ENCODE data around the gene TSNAXIP1. TPM values are rescaled to one million over a fixed set of nuclear protein-coding genes. Genes with fewer than 3 reads are reported as not detected.

The TSNAXIP1 gene
- total and polyA plus RNA-seq, 2 experiments from 2014 or later: 0.97 to 2.4 TPM

- peaks cover 2% of the 10 kb centered on the region; the same call in 1 of the 3 replicates for H3K4me1 Mint-ChIP-seq
Measured at GRCh38 chr16:67781565-67781921, 25.1 kb upstream of the TSNAXIP1 start.

More at GRCh38 chr16:67781565-67781921, 25.1 kb upstream of the TSNAXIP1 start:
- Histone ChIP-seq H3K27ac (ENCODE audit: low read depth) (no peak overlapping the region), H3F3A (replicated peaks; ENCODE audit: low read depth) (no peaks in the 10 kb centered on the region), H3K4me1 (ENCODE audit: insufficient read depth) (no peaks in the 10 kb centered on the region), H2AFZ (no peak overlapping the region), H4K20me1 (replicated peaks; ENCODE audit: insufficient read depth) (peaks cover 4% of the 10 kb centered on the region; the same call in 1 of the 2 replicates), H3K9me2 (ENCODE audit: insufficient read depth) (no peaks in the 10 kb centered on the region), H3K79me2 (replicated peaks; ENCODE audit: insufficient read depth) (peaks cover 31% of the 10 kb centered on the region), H3K27me3 (ENCODE audit: insufficient read depth) (no peaks in the 10 kb centered on the region), H3K4me2 (no peak overlapping the region), H3K4me3 (no peak overlapping the region), H3K36me3 (ENCODE audit: insufficient read depth) (no peaks in the 10 kb centered on the region)
- Mint-ChIP-seq H3K9me3 (no peaks in the 10 kb centered on the region), H3K36me3 (ENCODE audit: low read depth) (no peaks in the 10 kb centered on the region; the same call in 1 of the 3 replicates), H3K27me3 (ENCODE audit: insufficient read depth, low read depth, poor library complexity) (peaks cover 4% of the 10 kb centered on the region), H3K4me3 (no peak overlapping the region), H3K27ac (no peak overlapping the region; the same call in 1 of the 2 replicates)
- DNase-seq (ENCODE audit: low spot score) (no peak), ATAC-seq (no peak)
- TF ChIP-seq, protein P1, sequence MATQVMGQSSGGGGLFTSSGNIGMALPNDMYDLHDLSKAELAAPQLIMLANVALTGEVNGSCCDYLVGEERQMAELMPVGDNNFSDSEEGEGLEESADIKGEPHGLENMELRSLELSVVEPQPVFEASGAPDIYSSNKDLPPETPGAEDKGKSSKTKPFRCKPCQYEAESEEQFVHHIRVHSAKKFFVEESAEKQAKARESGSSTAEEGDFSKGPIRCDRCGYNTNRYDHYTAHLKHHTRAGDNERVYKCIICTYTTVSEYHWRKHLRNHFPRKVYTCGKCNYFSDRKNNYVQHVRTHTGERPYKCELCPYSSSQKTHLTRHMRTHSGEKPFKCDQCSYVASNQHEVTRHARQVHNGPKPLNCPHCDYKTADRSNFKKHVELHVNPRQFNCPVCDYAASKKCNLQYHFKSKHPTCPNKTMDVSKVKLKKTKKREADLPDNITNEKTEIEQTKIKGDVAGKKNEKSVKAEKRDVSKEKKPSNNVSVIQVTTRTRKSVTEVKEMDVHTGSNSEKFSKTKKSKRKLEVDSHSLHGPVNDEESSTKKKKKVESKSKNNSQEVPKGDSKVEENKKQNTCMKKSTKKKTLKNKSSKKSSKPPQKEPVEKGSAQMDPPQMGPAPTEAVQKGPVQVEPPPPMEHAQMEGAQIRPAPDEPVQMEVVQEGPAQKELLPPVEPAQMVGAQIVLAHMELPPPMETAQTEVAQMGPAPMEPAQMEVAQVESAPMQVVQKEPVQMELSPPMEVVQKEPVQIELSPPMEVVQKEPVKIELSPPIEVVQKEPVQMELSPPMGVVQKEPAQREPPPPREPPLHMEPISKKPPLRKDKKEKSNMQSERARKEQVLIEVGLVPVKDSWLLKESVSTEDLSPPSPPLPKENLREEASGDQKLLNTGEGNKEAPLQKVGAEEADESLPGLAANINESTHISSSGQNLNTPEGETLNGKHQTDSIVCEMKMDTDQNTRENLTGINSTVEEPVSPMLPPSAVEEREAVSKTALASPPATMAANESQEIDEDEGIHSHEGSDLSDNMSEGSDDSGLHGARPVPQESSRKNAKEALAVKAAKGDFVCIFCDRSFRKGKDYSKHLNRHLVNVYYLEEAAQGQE (IDR thresholded peaks at IDR 0.05; ENCODE audit: unreplicated experiment): no peak
- TF ChIP-seq, protein P2, sequence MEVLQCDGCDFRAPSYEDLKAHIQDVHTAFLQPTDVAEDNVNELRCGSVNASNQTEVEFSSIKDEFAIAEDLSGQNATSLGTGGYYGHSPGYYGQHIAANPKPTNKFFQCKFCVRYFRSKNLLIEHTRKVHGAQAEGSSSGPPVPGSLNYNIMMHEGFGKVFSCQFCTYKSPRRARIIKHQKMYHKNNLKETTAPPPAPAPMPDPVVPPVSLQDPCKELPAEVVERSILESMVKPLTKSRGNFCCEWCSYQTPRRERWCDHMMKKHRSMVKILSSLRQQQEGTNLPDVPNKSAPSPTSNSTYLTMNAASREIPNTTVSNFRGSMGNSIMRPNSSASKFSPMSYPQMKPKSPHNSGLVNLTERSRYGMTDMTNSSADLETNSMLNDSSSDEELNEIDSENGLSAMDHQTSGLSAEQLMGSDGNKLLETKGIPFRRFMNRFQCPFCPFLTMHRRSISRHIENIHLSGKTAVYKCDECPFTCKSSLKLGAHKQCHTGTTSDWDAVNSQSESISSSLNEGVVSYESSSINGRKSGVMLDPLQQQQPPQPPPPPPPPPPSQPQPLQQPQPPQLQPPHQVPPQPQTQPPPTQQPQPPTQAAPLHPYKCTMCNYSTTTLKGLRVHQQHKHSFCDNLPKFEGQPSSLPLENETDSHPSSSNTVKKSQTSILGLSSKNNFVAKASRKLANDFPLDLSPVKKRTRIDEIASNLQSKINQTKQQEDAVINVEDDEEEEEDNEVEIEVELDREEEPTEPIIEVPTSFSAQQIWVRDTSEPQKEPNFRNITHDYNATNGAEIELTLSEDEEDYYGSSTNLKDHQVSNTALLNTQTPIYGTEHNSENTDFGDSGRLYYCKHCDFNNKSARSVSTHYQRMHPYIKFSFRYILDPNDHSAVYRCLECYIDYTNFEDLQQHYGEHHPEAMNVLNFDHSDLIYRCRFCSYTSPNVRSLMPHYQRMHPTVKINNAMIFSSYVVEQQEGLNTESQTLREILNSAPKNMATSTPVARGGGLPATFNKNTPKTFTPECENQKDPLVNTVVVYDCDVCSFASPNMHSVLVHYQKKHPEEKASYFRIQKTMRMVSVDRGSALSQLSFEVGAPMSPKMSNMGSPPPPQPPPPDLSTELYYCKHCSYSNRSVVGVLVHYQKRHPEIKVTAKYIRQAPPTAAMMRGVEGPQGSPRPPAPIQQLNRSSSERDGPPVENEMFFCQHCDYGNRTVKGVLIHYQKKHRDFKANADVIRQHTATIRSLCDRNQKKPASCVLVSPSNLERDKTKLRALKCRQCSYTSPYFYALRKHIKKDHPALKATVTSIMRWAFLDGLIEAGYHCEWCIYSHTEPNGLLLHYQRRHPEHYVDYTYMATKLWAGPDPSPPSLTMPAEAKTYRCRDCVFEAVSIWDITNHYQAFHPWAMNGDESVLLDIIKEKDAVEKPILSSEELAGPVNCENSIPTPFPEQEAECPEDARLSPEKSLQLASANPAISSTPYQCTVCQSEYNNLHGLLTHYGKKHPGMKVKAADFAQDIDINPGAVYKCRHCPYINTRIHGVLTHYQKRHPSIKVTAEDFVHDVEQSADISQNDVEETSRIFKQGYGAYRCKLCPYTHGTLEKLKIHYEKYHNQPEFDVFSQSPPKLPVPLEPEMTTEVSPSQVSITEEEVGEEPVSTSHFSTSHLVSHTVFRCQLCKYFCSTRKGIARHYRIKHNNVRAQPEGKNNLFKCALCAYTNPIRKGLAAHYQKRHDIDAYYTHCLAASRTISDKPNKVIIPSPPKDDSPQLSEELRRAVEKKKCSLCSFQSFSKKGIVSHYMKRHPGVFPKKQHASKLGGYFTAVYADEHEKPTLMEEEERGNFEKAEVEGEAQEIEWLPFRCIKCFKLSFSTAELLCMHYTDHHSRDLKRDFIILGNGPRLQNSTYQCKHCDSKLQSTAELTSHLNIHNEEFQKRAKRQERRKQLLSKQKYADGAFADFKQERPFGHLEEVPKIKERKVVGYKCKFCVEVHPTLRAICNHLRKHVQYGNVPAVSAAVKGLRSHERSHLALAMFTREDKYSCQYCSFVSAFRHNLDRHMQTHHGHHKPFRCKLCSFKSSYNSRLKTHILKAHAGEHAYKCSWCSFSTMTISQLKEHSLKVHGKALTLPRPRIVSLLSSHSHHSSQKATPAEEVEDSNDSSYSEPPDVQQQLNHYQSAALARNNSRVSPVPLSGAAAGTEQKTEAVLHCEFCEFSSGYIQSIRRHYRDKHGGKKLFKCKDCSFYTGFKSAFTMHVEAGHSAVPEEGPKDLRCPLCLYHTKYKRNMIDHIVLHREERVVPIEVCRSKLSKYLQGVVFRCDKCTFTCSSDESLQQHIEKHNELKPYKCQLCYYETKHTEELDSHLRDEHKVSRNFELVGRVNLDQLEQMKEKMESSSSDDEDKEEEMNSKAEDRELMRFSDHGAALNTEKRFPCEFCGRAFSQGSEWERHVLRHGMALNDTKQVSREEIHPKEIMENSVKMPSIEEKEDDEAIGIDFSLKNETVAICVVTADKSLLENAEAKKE (CRISPR knock-in tag; IDR thresholded peaks at IDR 0.05): no peak
- TF ChIP-seq JUNB (IDR thresholded peaks at IDR 0.05; ENCODE audit: unreplicated experiment) (no peak), NANOG (IDR thresholded peaks at IDR 0.05; ENCODE audit: borderline replicate concordance) (no peak), EZH2 (IDR thresholded peaks at IDR 0.05; ENCODE audit: low read depth, unreplicated experiment) (no peak), STAT1 (IDR thresholded peaks at IDR 0.05; ENCODE audit: unreplicated experiment) (no peak), ETS1 (IDR thresholded peaks at IDR 0.05) (no peak), CREB1 (CRISPR knock-in tag; IDR thresholded peaks at IDR 0.05; ENCODE audit: low read depth) (no peak), EZH2phosphoT487 (IDR thresholded peaks at IDR 0.05; ENCODE audit: unreplicated experiment) (no peak), ZNF331 (CRISPR knock-in tag; IDR thresholded peaks at IDR 0.05; ENCODE audit: low read depth) (no peak), POLR2AphosphoS5 (IDR thresholded peaks at IDR 0.05; ENCODE audit: low read depth) (no peak), ZNF114 (CRISPR knock-in tag; IDR thresholded peaks at IDR 0.05) (no peak)
- TF ChIP-seq, protein P3, sequence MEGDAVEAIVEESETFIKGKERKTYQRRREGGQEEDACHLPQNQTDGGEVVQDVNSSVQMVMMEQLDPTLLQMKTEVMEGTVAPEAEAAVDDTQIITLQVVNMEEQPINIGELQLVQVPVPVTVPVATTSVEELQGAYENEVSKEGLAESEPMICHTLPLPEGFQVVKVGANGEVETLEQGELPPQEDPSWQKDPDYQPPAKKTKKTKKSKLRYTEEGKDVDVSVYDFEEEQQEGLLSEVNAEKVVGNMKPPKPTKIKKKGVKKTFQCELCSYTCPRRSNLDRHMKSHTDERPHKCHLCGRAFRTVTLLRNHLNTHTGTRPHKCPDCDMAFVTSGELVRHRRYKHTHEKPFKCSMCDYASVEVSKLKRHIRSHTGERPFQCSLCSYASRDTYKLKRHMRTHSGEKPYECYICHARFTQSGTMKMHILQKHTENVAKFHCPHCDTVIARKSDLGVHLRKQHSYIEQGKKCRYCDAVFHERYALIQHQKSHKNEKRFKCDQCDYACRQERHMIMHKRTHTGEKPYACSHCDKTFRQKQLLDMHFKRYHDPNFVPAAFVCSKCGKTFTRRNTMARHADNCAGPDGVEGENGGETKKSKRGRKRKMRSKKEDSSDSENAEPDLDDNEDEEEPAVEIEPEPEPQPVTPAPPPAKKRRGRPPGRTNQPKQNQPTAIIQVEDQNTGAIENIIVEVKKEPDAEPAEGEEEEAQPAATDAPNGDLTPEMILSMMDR (conservative IDR thresholded peaks at IDR 0.05; ENCODE audit: low read depth in 2 of 2): no peak

All from GM23338 (cell line).